Putamen (tissue), 1 donor: ENCODE results near the gene HAUS7.

ENCODE experiments used
- DNase-seq: peaks from one replicate; pipeline ENCODE4 v3.0.0-alpha.2; 2016; ENCODE audit warnings: low spot score

Gene HAUS7

DNA sequence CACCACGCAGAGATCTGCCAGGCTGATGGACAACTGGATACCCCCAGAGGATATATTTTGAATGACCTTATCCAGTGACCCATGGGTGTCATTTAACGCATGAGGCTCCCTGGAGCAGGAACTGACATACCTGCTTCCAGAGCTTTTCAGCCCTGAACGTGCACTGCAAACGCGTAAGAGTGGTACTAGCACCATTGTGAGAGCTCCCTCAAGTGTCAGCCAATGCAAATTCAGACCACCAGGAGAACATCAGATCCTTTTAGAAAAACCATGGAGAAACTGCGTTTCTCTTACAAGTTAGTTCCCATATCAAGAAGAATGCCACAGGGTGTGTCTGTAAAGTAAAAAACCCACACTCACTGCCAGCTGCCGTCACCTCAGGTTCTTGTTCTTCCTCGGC is 31.8 kb downstream of the HAUS7 start:
- peak; percentile 7 for DNase-seq

DNA sequence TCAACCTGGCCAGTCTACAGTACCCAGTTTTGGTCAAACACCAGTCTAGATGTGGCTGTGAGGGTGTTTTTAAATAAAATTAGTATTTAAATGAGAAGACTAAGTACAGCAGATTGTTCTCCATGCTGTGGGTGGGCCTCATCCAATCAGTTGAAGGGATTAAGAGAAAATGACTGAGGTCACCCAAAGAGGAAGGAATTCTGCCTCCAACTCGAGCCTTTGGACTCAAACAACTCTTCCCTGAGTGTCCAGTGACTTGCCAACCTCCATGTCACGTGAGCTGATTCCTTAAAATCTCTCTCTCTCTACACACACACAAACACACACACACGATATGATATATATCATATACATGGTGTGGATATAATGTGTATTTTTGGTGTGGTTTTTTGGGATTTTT is 34.5 kb downstream of the HAUS7 start:
- no peak for DNase-seq

DNA sequence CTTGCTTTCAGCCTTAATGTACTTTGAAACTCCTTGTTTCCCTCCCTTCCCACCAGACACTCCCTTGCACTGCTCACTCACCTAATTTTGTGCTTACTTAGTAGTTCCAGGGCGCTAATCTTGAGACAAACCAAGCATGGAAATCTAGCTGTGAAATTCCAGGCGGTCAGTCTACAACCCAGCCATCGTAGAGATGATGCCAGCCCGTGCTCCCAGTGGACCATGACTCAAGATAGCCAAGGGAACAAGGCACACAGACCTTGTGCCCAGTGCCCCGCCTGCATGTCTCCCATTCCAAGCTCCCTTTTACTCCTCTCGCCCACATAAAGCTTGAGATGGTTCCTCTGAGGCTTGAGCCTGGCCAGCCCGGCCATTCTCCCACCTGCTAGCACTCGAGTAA is 35.6 kb downstream of the HAUS7 start:
- no peak for DNase-seq

DNA sequence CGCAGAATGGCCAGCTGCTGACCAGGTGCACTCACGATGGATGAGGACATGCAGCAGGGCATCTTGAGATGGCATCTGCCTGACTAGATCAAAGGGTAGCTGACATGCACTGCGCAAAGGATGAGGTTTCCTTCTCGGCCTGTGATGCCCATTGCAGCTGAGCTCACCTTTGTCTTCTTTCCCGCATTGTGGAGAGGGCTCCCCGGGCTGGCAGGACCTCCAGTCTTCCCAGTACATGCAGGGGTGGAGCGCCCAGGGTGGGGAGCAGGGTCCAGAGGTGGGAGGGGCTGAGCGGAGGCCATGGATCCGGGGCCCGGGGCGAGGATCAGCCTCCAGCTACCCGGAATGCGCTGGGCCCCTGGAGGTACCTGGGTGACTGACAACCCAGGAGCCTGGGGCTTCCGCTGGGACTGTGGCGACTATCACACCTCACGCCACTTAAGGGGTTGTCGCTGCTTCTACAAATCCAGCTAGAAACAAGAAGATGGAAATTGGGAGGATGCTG is 36.5 kb downstream of the HAUS7 start:
- no peak for DNase-seq

- no peak for DNase-seq
Observed at GRCh38 chrX:153433161-153433680, 37.2 kb downstream of the HAUS7 start.

DNA sequence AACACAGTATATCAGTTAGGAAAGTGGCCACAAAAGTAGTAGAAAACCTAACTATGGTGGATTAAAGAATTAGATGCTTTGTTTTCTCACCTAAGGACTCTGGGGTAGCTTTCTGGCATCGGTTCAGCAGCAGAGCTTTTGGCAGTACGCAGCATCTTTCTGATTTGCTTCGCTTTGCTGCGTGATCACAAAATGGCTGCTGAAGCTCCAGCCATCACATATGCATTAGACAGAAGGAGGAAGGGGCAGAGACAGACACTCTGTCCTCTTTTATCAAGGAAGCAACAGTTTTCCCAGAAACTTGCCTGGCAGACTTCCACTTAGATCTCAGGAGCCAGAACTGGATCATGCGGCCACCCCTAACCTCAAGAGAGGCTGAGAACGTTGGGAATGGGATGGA is 39.6 kb downstream of the HAUS7 start:
- no peak for DNase-seq

DNA sequence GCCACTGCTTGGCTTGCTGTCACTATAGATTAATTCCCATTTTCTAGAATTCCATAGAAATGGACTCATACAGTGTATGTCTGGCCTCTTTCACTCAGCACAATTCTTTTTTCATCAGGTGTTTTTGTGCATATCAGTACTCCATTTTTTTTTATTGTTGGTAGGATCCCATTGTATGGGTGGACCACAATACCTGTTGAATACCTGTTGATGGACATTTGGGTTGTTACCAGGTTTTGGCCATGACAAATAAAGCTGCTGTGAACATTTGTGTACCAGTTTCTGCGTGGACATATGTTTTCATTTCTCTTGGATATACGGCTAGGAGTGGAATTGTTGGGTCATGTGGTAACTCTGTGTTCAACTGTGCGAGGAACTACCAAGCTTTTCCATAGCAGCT is 44.2 kb downstream of the HAUS7 start:
- no peak for DNase-seq

DNA sequence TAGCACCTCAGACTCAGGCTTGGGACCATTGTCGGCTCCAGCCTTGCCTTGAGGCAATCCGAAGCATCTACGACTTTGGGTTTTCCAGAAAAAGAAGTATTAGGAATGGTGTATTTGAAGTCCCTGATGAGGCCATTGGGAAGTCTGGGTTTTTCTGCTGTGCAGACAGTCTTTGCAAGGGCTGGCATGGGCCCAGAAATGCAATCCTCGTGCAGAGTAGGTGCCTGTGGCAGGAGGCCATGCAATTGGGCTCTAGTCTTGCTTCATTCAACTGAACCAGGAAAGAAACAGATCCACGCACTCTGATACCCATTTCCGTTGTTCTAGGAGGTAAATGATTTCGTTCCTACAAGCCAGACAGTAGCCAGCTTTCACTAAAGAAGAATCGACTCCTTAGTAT is 46.7 kb downstream of the HAUS7 start:
- no peak for DNase-seq

GRCh38 chrX:153421856-153422255 is 48.5 kb downstream of the HAUS7 start:
- no peak for DNase-seq

DNA sequence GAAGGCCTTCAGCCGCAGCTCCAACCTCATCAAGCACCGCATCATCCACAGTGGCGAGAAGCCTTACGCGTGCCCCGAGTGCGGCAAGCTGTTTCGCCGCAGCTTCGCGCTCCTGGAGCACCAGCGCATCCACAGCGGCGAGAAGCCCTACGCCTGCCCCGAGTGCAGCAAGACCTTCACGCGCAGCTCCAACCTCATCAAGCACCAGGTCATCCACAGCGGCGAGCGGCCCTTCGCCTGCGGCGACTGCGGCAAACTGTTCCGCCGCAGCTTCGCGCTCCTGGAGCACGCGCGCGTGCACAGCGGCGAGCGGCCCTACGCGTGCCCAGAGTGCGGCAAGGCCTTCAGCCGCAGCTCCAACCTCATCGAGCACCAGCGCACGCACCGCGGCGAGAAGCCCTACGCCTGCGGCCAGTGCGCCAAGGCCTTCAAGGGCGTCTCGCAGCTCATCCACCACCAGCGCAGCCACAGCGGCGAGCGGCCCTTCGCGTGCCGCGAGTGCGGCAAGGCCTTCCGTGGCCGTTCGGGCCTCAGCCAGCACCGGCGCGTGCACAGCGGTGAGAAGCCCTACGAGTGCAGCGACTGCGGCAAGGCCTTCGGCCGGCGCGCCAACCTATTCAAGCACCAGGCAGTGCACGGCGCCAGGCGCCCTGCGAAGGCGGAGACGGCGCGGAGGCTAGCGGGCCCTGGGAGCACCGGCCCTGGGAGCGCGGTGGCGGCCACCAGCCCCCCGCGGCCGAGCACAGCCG is 49.4 kb downstream of the HAUS7 start:
- DNase-seq: no peak

DNA sequence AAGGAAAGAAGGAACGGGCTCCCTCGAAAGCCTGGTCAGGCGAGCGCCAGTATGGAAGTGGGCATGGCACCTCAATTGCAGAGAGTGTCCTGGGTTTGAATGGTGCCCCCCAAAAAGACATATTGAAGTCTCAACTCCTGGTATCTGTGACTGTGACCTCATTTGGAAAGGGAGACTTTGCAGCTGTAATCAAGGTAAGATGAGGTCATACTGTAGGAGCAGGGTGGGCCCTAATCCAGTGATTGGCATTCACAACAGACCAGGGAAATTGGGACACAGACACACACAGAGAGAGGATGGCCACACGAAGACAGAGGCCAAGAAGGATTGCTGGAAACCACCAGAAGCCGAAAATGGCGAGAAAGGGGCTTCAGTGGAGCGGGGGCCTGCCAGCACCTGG is 52.7 kb downstream of the HAUS7 start:
- DNase-seq: no peak

GRCh38 chrX:153416781-153417450 is 53.5 kb downstream of the HAUS7 start:
- no peak for DNase-seq

GRCh38 chrX:153414856-153415510 is 55.4 kb downstream of the HAUS7 start:
- DNase-seq: no peak

DNA sequence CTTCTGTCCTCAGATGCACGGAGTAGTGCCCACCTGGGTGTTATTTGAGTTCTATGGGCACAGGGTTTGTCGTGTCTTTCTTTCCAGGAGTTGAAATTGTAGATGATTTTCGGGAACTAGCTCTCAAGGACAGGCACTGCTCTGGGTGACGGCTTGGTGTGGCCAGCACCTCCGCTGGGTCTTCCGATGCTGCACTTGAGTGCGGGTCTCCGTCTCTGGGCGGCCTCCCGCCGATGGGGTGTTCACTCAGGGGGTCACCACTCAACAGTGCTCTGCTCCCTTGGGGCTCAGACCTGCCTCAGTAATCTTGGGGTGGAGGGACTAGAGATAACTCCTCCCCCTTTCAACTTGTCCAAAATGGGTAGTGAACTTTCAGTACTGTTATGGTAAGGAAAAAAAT is 56.6 kb downstream of the HAUS7 start:
- no peak for DNase-seq

- no peak for DNase-seq
Observed at GRCh38 chrX:153412746-153413720, 57.3 kb downstream of the HAUS7 start.

GRCh38 chrX:153411988-153412574 is 58.3 kb downstream of the HAUS7 start:
- DNase-seq: no peak

DNA sequence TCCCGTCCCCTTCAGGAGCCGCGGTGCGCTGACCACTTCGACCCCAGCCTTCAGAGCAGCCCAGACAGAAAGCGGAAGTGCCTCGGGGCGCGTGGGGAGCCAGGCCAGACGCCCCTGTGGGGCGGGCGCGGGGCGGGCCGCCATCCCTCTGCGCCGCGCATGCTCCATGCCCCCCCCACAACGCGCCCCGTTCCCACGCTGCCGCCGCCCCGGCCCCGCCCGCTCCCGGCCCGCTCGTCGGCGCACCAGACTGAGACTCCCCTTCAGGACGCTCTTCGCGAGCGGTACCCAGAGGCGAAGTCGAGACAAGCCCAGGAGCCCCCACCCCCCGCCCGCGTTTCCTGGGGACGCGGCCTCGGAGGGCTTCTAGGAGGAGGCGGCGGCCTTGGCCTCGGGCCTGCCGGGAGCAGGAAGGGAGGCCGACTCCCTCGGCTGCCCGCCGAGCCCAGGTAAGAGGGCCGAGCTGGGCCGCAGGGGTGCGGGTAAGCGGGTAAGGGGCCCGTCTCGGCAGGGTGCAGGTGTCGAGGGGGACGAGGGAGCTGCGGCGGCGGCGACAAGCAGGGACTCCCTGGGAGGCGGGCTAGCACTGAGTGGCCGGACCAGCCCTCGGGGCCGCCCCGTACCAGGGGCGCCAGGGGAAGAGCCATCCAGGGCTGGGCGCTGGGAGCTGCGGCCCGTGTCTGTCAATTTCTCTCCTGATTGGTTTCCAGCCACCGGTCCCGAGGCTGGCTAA is 59.0 kb downstream of the HAUS7 start, which contains the start of gene ZFP92:
TSS of gene ZFP92 (plus strand) at position 218 of the 733 bp plus-strand sequence. CDS start 6,851 bp downstream, outside the sequence.
- DNase-seq: no peak

- DNase-seq: no peak
Observed at GRCh38 chrX:153410888-153411254, 59.5 kb downstream of the HAUS7 start.

DNA sequence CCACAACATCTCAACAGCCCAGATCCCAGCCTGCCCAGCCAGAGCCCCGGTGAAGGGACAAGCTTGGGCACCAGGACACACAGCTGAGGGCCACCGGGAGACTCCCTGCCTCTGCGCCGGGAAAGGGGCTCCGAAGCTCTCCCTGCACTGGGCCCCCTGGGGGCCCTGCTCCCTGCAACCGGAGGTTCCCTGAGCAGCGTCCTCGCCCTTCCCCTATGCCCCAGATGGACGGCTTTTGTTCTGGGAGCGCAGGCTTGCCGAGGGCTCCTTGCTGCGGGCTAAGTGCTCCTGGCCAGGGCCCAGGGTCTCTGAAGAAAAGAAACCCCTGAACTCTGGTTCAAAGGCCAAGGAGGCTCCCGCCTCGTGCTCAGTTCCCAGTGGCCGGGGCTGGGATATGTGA is 60.0 kb downstream of the HAUS7 start:
- no peak for DNase-seq

DNA sequence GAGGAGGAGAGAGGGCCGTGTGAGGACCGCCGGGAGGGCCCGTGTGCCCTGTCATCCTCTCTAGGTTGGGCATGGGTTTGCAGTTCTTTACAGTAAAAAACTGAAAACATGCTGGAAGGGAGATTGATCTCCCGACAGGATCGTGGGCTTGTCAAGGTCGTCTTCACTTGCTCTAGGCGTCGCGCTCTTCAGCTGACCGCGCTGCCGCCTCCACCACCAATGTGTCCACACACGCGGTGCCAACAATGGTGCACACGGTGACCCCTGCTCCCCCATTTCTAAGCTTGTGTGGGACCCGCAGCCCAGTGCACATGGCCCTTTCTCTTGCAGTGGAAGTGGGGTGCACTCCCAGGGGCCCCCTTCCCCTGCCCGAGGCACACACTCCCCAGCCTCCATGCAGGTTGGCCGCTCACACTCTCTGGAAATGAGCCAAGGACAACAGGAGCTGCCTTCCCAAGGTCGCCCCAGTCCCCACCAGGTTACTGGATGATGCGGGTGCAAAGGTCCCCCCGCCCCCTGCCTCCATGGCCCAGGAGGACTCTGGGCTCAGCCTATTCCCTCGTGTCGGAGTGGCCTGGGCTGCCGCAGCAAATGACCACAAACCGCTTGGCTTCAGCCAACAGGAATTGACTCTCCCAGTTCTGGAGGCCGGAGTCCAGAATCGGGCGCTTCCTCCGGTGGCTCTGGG is 60.8 kb downstream of the HAUS7 start:
- DNase-seq: no peak
